GM12872 (cell line): ENCODE data around the gene CKAP2L.

Experiments used
- CTCF ChIP-seq: IDR thresholded peaks from 3 replicates; pipeline ENCODE4 v1.5.1; 2011; ENCODE audit warnings: low read depth, mild to moderate bottlenecking, low read length, moderate library complexity; ENCODE audit not compliant: insufficient read depth

CKAP2L gene

GRCh38 chr2:112756207-112756606, 8.2 kb downstream of the CKAP2L start:
- no peak for TF ChIP-seq CTCF

GRCh38 chr2:112755444-112755843, 9.0 kb downstream of the CKAP2L start:
- no peak for TF ChIP-seq CTCF

GRCh38 chr2:112754564-112754963, 9.8 kb downstream of the CKAP2L start:
- TF ChIP-seq CTCF = no peak

- TF ChIP-seq CTCF = no peak
Observed at GRCh38 chr2:112752667-112753066, 11.7 kb downstream of the CKAP2L start.

GRCh38 chr2:112751451-112752197, 12.8 kb downstream of the CKAP2L start:
- TF ChIP-seq CTCF = no peak

GRCh38 chr2:112750560-112750843, 13.9 kb downstream of the CKAP2L start:
- no peak for TF ChIP-seq CTCF

GRCh38 chr2:112749755-112750559, 14.5 kb downstream of the CKAP2L start:
- peak; percentile 98 for TF ChIP-seq CTCF
